K562 (cell line): ENCODE measurements around the gene RGR. TPM values are rescaled to one million over a fixed set of nuclear protein-coding genes. Genes with fewer than 3 reads are reported as not detected.

ENCODE experiments used
- ATAC-seq: fragments of 200-7000 bp; cut with Tn5 transposase; 3 replicates; pipeline ENCODE4 v1.9.1; 2020; ENCODE audit warnings: moderate library complexity
- BruUV-seq: library from RNA; stranded (reverse); fragments of 400-500 nt; replicated peaks from 2 replicates; lab custom pipeline; 2021; lab: Mats Ljungman, UMichigan
- CTCF ChIA-PET: fragments of 300-600 bp; formaldehyde crosslinking; extraction: SDS; loops from one replicate; lab custom pipeline; 2021; ENCODE audit warnings: low intra/inter-chr PET ratio; lab: Yijun Ruan, JAX
- POLR2A ChIA-PET: fragments of 300-600, 350-650 bp; sonication (Branson Sonifier 250); formaldehyde crosslinking; extraction: SDS; loops from one replicate; lab custom pipeline; 2021; ENCODE audit warnings: antibody characterized with exemption, inconsistent platforms; lab: Yijun Ruan, JAX
- DNase-seq, 4 experiments: peaks; one replicate each; pipeline versions ENCODE4 v3.0.0 to v3.0.0-alpha.2; 2011 to 2018; ENCODE audit warnings: low spot score in 3 of 4, mixed read lengths in 3 of 4; ENCODE audit errors: extremely low read depth in 1 of 4
- FAIRE-seq: peaks from 2 replicates; lab custom pipeline; 2011; peaks lifted over from hg19 to GRCh38; lab: Jason Lieb, UNC
- H2AFZ ChIP-seq: 2 replicates; pipeline ENCODE4 v1.6.0; 2011; ENCODE audit warnings: low read depth, low read length, control low read depth, inconsistent platforms
- H3K27ac ChIP-seq: fragments of 200-600 bp; 3 replicates; pipeline ENCODE4 v1.8.0; 2011; ENCODE audit warnings: low read depth, mild to moderate bottlenecking, control low read depth, inconsistent platforms, low read length, moderate library complexity, mixed read lengths; ENCODE audit errors: extremely low read depth
- H3K27me3 ChIP-seq, 2 experiments: fragments of 300-600 bp in 1 of 2; 2 replicates in 1 of 2; 3 replicates in 1 of 2; pipeline versions ENCODE4 v1.6.0 to v1.8.0; 2011; ENCODE audit warnings: inconsistent platforms in 2 of 2, low read length in 2 of 2, mild to moderate bottlenecking in 1 of 2, mixed read lengths in 1 of 2, moderate library complexity in 1 of 2; ENCODE audit not compliant: control insufficient read depth in 2 of 2, insufficient read depth in 2 of 2
- H3K36me3 ChIP-seq: fragments of 300-600 bp; 3 replicates; pipeline ENCODE4 v1.8.0; 2011; ENCODE audit warnings: mild to moderate bottlenecking, low read length, inconsistent platforms; ENCODE audit not compliant: control insufficient read depth, insufficient read depth
- H3K4me1 ChIP-seq, 2 experiments: fragments of 200-600 bp in 1 of 2; replicated peaks in 1 of 2; 2 replicates in 1 of 2; 3 replicates in 1 of 2; pipeline versions ENCODE4 v1.5.1 to v1.8.0; 2011; ENCODE audit warnings: inconsistent platforms in 2 of 2, low read length in 2 of 2, mild to moderate bottlenecking in 1 of 2, mixed read lengths in 1 of 2, moderate library complexity in 1 of 2; ENCODE audit not compliant: control insufficient read depth in 2 of 2, insufficient read depth in 2 of 2
- H3K4me2 ChIP-seq: 2 replicates; pipeline ENCODE4 v1.6.1; 2011; ENCODE audit warnings: low read length, control low read depth, inconsistent platforms, mixed read lengths; ENCODE audit not compliant: insufficient read depth
- H3K4me3 ChIP-seq: fragments of 200-600 bp; sonication (generic), shearing (Covaris generic); 2 replicates; pipeline ENCODE4 v1.5.1; 2016; ENCODE audit warnings: control low read depth, inconsistent platforms
- H3K79me2 ChIP-seq: fragments of 200-600 bp; 3 replicates; pipeline ENCODE4 v1.8.0; 2011; ENCODE audit warnings: low read length, inconsistent platforms; ENCODE audit not compliant: control insufficient read depth, insufficient read depth
- H3K9ac ChIP-seq, 2 experiments: 2 replicates each; pipeline versions ENCODE4 v1.6.0 to v1.6.1; 2011; ENCODE audit warnings: low read depth in 2 of 2, low read length in 2 of 2, control low read depth in 1 of 2, inconsistent platforms in 1 of 2, mild to moderate bottlenecking in 1 of 2, mixed read lengths in 1 of 2; ENCODE audit not compliant: insufficient read depth in 1 of 2
- H3K9me1 ChIP-seq: one replicate; pipeline ENCODE4 v1.6.0; 2011; ENCODE audit warnings: inconsistent platforms, mild to moderate bottlenecking, low read length, moderate library complexity; ENCODE audit not compliant: control insufficient read depth, insufficient read depth
- H3K9me3 ChIP-seq: replicated peaks from 2 replicates; pipeline ENCODE4 v1.5.1; 2011; ENCODE audit warnings: low read depth, low read length, inconsistent platforms; ENCODE audit not compliant: control insufficient read depth, insufficient read depth
- H4K20me1 ChIP-seq: replicated peaks from 2 replicates; pipeline ENCODE4 v1.6.1; 2011; ENCODE audit warnings: low read length, inconsistent platforms, mixed read lengths; ENCODE audit not compliant: control insufficient read depth, insufficient read depth
- NFYB ChIP-seq: IDR thresholded peaks from 2 replicates; pipeline ENCODE4 v1.6.1; 2011; ENCODE audit warnings: mild to moderate bottlenecking, moderate library complexity; ENCODE audit not compliant: insufficient read length; ENCODE audit errors: extremely low read depth
- ZNF12 ChIP-seq: sonication (generic); formaldehyde crosslinking; IDR thresholded peaks from 2 replicates; pipeline ENCODE4 v1.4.0; 2020; ENCODE audit warnings: mild to moderate bottlenecking, missing genetic modification reagents
- ZNF444 ChIP-seq: fragments of 250-450 bp; sonication (Bioruptor Pico); IDR thresholded peaks from 2 replicates; pipeline ENCODE4 v1.4.0; 2020; ENCODE audit warnings: mild to moderate bottlenecking, moderate library complexity
- WGBS: fragments of 100-300 bp; shearing (Covaris generic); methylation state at CpG from one replicate; pipeline ENCODE4 v1.1.6; 2016; ENCODE audit warnings: low coverage, mixed read lengths; ENCODE audit not compliant: insufficient coverage; ENCODE audit errors: missing lambda C conversion rate; 5-methylcytosine and 5-hydroxymethylcytosine counted together
- in situ Hi-C: fragments of 300-500 bp; cut with MboI; formaldehyde crosslinking; loops from 4 replicates; pipeline ENCODE4 v1.15.0; 2018; ENCODE audit warnings: inconsistent platforms, mixed read lengths
- intact Hi-C: fragments of 100-400 bp; cut with micrococcal nuclease; formaldehyde crosslinking; loops from 2 replicates; pipeline ENCODE4 v1.14.2; 2022
- polyA plus RNA-seq, 8 experiments: library from polyadenylated mRNA; depleted of rRNA in 4 of 8; stranded (reverse) in 5 of 8; unstranded in 3 of 8; fragments of >200 nt; fragmentation: Nextera tagmentation in 2 of 8; fragmentation: Illumina TruSeq in 1 of 8; extraction: Ambion mirVana in 2 of 8; extraction: Trizol in 1 of 8; gene quantifications; 2 replicates each; pipeline versions ENCODE4 v1.2.1 to v1.2.3, GENCODE V29; 2011 to 2014; ENCODE audit warnings: inconsistent platforms in 1 of 8, missing spikeins in 1 of 8
- total RNA-seq, 7 experiments: library from RNA; depleted of rRNA in 6 of 7; stranded (reverse); fragments of >200 nt in 6 of 7; fragmentation: Illumina TruSeq in 2 of 7; extraction: Trizol in 2 of 7; gene quantifications; 2 replicates each; pipeline versions ENCODE4 v1.2.1 to v1.2.3, GENCODE V29; 2011 to 2021; ENCODE audit warnings: low replicate concordance in 1 of 7
- TF ChIP-seq, protein P1 (sequence below): fragments of 250-450 bp; sonication (Bioruptor Pico); IDR thresholded peaks from 2 replicates; pipeline ENCODE4 v1.4.0; 2020

Gene RGR
- total and polyA plus RNA-seq, 9 of the 15 experiments (the other 6 are each of a cell fraction or from before 2014, with no cell fraction given), result not detected

DNA sequence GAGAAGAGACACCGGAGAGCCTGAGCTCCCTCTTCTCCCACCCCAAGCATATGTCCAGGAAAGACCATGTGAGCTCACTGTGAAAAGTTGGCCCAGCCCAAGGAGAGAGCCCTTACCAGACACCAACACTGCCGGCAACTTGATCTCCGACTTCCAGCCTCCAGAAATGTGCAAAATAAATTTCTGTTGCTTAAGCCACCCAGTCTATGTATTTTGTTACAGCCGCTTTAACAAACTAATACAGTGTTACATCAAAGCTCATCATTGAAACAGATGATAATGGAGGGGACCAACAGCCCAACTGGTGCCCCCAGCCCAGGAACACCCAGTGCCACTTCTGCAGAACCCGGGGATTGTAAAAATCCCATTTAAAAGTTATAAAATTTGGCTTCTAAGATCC, 18.9 kb downstream of the RGR start:
- no TSS peak for BruUV-seq
- in situ Hi-C loops (no loop called here), intact Hi-C loops (loop anchor here (1.0 to 2.0 kb wide), 4 partner anchors 89 to 274 kb away; no protein-coding TSS in a partner anchor)
- DNase-seq (no peak), FAIRE-seq (no peak)
- peaks cover 3 to 44% of the 10 kb centered on the region in 2 experiments; a peak in 2 of 5 replicates for H3K27me3 ChIP-seq
- no peaks in the 10 kb centered on the region for H3K4me1 ChIP-seq
- ChIA-PET POLR2A (interaction anchor here (1.0 kb wide), 1 partner anchor 11 kb away, joined by 3 read pairs; no protein-coding TSS in a partner anchor), CTCF (interaction anchor here (1.8 to 6.4 kb wide), 2 partner anchors 111 to 275 kb away, joined by 13 to 97 read pairs; no protein-coding TSS in a partner anchor)
- no peak overlapping the region for H3K4me2 ChIP-seq
- H3K9me1 ChIP-seq, result no peaks in the 10 kb centered on the region
- H3K9ac ChIP-seq, result no peak overlapping the region
- H3K79me2 ChIP-seq, result no peaks in the 10 kb centered on the region
- TF ChIP-seq, protein P1, sequence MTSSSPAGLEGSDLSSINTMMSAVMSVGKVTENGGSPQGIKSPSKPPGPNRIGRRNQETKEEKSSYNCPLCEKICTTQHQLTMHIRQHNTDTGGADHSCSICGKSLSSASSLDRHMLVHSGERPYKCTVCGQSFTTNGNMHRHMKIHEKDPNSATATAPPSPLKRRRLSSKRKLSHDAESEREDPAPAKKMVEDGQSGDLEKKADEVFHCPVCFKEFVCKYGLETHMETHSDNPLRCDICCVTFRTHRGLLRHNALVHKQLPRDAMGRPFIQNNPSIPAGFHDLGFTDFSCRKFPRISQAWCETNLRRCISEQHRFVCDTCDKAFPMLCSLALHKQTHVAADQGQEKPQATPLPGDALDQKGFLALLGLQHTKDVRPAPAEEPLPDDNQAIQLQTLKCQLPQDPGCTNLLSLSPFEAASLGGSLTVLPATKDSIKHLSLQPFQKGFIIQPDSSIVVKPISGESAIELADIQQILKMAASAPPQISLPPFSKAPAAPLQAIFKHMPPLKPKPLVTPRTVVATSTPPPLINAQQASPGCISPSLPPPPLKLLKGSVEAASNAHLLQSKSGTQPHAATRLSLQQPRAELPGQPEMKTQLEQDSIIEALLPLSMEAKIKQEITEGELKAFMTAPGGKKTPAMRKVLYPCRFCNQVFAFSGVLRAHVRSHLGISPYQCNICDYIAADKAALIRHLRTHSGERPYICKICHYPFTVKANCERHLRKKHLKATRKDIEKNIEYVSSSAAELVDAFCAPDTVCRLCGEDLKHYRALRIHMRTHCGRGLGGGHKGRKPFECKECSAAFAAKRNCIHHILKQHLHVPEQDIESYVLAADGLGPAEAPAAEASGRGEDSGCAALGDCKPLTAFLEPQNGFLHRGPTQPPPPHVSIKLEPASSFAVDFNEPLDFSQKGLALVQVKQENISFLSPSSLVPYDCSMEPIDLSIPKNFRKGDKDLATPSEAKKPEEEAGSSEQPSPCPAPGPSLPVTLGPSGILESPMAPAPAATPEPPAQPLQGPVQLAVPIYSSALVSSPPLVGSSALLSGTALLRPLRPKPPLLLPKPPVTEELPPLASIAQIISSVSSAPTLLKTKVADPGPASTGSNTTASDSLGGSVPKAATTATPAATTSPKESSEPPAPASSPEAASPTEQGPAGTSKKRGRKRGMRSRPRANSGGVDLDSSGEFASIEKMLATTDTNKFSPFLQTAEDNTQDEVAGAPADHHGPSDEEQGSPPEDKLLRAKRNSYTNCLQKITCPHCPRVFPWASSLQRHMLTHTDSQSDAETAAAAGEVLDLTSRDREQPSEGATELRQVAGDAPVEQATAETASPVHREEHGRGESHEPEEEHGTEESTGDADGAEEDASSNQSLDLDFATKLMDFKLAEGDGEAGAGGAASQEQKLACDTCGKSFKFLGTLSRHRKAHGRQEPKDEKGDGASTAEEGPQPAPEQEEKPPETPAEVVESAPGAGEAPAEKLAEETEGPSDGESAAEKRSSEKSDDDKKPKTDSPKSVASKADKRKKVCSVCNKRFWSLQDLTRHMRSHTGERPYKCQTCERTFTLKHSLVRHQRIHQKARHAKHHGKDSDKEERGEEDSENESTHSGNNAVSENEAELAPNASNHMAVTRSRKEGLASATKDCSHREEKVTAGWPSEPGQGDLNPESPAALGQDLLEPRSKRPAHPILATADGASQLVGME (CRISPR knock-in tag), result no peak
- no peak for TF ChIP-seq NFYB
- TF ChIP-seq ZNF444 (CRISPR knock-in tag), result no peak
- TF ChIP-seq ZNF12 (CRISPR knock-in tag), result peak; percentile 67; the same call in 1 of the 2 replicates
- TF ChIP-seq, all 486 proteins: peak for 1
- Histone ChIP-seq H4K20me1 (no peaks in the 10 kb centered on the region; the same call in 1 of the 2 replicates), H3K4me3 (no peak overlapping the region), H3K36me3 (no peaks in the 10 kb centered on the region), H3K9me3 (no peaks in the 10 kb centered on the region), H3K27ac (no peak overlapping the region), H2AFZ (no peak overlapping the region)
- whole genome bisulfite sequencing, result 0% methylated on average over 5 of the region's 5 CpGs
- no peak for ATAC-seq
